H9 (cell line): ENCODE results near the gene ADH5. TPM values are rescaled to one million over a fixed set of nuclear protein-coding genes. Genes with fewer than 3 reads are reported as not detected.

ENCODE experiments used
- DNase-seq: peaks from one replicate; pipeline ENCODE4 v3.0.0-alpha.2; 2017
- H2AFZ ChIP-seq: one replicate; pipeline ENCODE4 v1.6.1; 2013; ENCODE audit warnings: mild to moderate bottlenecking, low read length, control low read depth, moderate library complexity
- H2AK5ac ChIP-seq: 2 replicates; pipeline ENCODE4 v1.6.1; 2013; ENCODE audit warnings: low read length, control low read depth, mixed read lengths; ENCODE audit not compliant: insufficient read length
- H2BK120ac ChIP-seq: one replicate; pipeline ENCODE4 v1.6.1; 2013; ENCODE audit warnings: low read depth, mild to moderate bottlenecking, low read length, control low read depth, inconsistent platforms; ENCODE audit not compliant: poor library complexity, severe bottlenecking
- H2BK12ac ChIP-seq: 2 replicates; pipeline ENCODE4 v1.6.1; 2013; ENCODE audit warnings: low read length, control low read depth, mixed read lengths, low read depth; ENCODE audit not compliant: insufficient read length
- H2BK15ac ChIP-seq: 2 replicates; pipeline ENCODE4 v1.6.1; 2013; ENCODE audit warnings: low read depth, low read length, control low read depth
- H2BK20ac ChIP-seq: one replicate; pipeline ENCODE4 v1.6.1; 2013; ENCODE audit warnings: low read depth, mild to moderate bottlenecking, low read length, control low read depth, inconsistent platforms; ENCODE audit not compliant: poor library complexity, severe bottlenecking
- H2BK5ac ChIP-seq: 2 replicates; pipeline ENCODE4 v1.6.1; 2013; ENCODE audit warnings: low read length, control low read depth, mixed read lengths; ENCODE audit not compliant: insufficient read length
- H3K14ac ChIP-seq: 2 replicates; pipeline ENCODE4 v1.6.1; 2013; ENCODE audit warnings: low read length, control low read depth; ENCODE audit not compliant: insufficient read depth
- H3K18ac ChIP-seq: 2 replicates; pipeline ENCODE4 v1.6.1; 2013; ENCODE audit warnings: low read depth, mild to moderate bottlenecking, mixed read lengths, low read length, control low read depth; ENCODE audit not compliant: insufficient read length
- H3K23ac ChIP-seq: 2 replicates; pipeline ENCODE4 v1.6.1; 2013; ENCODE audit warnings: low read length, control low read depth, mixed read lengths, low read depth; ENCODE audit not compliant: insufficient read length
- H3K23me2 ChIP-seq: 2 replicates; pipeline ENCODE4 v1.6.1; 2013; ENCODE audit warnings: low read depth, mild to moderate bottlenecking, mixed read lengths, low read length, control low read depth; ENCODE audit not compliant: insufficient read length, poor library complexity, severe bottlenecking
- H3K27ac ChIP-seq: 2 replicates; pipeline ENCODE4 v1.5.1; 2013; ENCODE audit warnings: low read length, control low read depth, mixed read lengths, low read depth; ENCODE audit not compliant: insufficient read length
- H3K27me3 ChIP-seq: 2 replicates; pipeline ENCODE4 v1.6.1; 2013; ENCODE audit warnings: low read length, control low read depth, inconsistent platforms; ENCODE audit not compliant: insufficient read depth
- H3K4ac ChIP-seq: 2 replicates; pipeline ENCODE4 v1.6.1; 2013; ENCODE audit warnings: low read depth, mild to moderate bottlenecking, control low read depth, inconsistent platforms, low read length, moderate library complexity
- H3K4me1 ChIP-seq: 2 replicates; pipeline ENCODE4 v1.6.1; 2013; ENCODE audit warnings: low read length, control low read depth, inconsistent platforms; ENCODE audit not compliant: insufficient read depth
- H3K4me2 ChIP-seq: 2 replicates; pipeline ENCODE4 v1.6.1; 2013; ENCODE audit warnings: low read length, control low read depth, mixed read lengths; ENCODE audit not compliant: insufficient read length, insufficient read depth
- H3K56ac ChIP-seq: 2 replicates; pipeline ENCODE4 v1.6.1; 2013; ENCODE audit warnings: low read depth, mild to moderate bottlenecking, mixed read lengths, low read length, control low read depth; ENCODE audit not compliant: insufficient read length
- H3K79me1 ChIP-seq: 2 replicates; pipeline ENCODE4 v1.6.1; 2013; ENCODE audit warnings: low read depth, mild to moderate bottlenecking, moderate library complexity, low read length, control low read depth, inconsistent platforms; ENCODE audit not compliant: insufficient read depth, poor library complexity, severe bottlenecking
- H3K79me2 ChIP-seq: 2 replicates; pipeline ENCODE4 v1.6.1; 2013; ENCODE audit warnings: low read length, control low read depth, inconsistent platforms; ENCODE audit not compliant: insufficient read depth
- H3K9ac ChIP-seq: 2 replicates; pipeline ENCODE4 v1.6.1; 2013; ENCODE audit warnings: low read length, control low read depth, mixed read lengths; ENCODE audit not compliant: insufficient read length; ENCODE audit errors: extremely low read depth
- H3K9me3 ChIP-seq: one replicate; pipeline ENCODE4 v1.6.1; 2013; ENCODE audit warnings: low read depth, low read length, inconsistent platforms; ENCODE audit not compliant: control insufficient read depth
- H3T11ph ChIP-seq: one replicate; pipeline ENCODE4 v1.6.1; 2013; ENCODE audit warnings: mild to moderate bottlenecking, low read length, control low read depth, inconsistent platforms
- H4K20me1 ChIP-seq: one replicate; pipeline ENCODE4 v1.6.1; 2013; ENCODE audit not compliant: control insufficient read depth, insufficient read length, insufficient read depth
- H4K5ac ChIP-seq: 2 replicates; pipeline ENCODE4 v1.6.1; 2013; ENCODE audit warnings: low read depth, mild to moderate bottlenecking, mixed read lengths, low read length, control low read depth; ENCODE audit not compliant: insufficient read length
- H4K8ac ChIP-seq: replicated peaks from 2 replicates; pipeline ENCODE4 v1.6.1; 2013; ENCODE audit warnings: low read length, control low read depth, mixed read lengths, low read depth; ENCODE audit not compliant: insufficient read length
- H4K91ac ChIP-seq: 2 replicates; pipeline ENCODE4 v1.6.1; 2013; ENCODE audit warnings: low read depth, mild to moderate bottlenecking, moderate library complexity, mixed read lengths, low read length, control low read depth; ENCODE audit not compliant: insufficient read length
- H3K27ac Mint-ChIP-seq, 3 experiments: 2 replicates in 2 of 3; 3 replicates in 1 of 3; pipeline ENCODE4 v1.8.0; 2020 to 2021; ENCODE audit warnings: mixed read lengths in 3 of 3, mild to moderate bottlenecking in 1 of 3, moderate library complexity in 1 of 3
- H3K27me3 Mint-ChIP-seq: 2 replicates; pipeline ENCODE4 v1.8.0; 2021; ENCODE audit warnings: low read depth, mild to moderate bottlenecking, moderate library complexity, mixed read lengths
- H3K36me3 Mint-ChIP-seq, 3 experiments: 2 replicates in 2 of 3; 3 replicates in 1 of 3; pipeline ENCODE4 v1.8.0; 2020 to 2021; ENCODE audit warnings: low read depth in 3 of 3, mixed read lengths in 3 of 3; ENCODE audit not compliant: insufficient read depth in 1 of 3
- H3K4me1 Mint-ChIP-seq, 2 experiments: 2 replicates each; pipeline ENCODE4 v1.8.0; 2020; ENCODE audit warnings: mixed read lengths in 2 of 2
- H3K4me3 Mint-ChIP-seq, 2 experiments: 2 replicates in 1 of 2; 3 replicates in 1 of 2; pipeline ENCODE4 v1.8.0; 2020 to 2021; ENCODE audit warnings: mild to moderate bottlenecking in 2 of 2, mixed read lengths in 2 of 2, moderate library complexity in 1 of 2
- H3K9me3 Mint-ChIP-seq, 2 experiments: 2 replicates in 1 of 2; 3 replicates in 1 of 2; pipeline ENCODE4 v1.8.0; 2020; ENCODE audit warnings: mild to moderate bottlenecking in 2 of 2, mixed read lengths in 2 of 2, moderate library complexity in 1 of 2
- CTCF ChIP-seq: fragments of 200-600 bp; sonication (generic); conservative IDR thresholded peaks from 3 replicates; pipeline ENCODE4 v1.8.0; 2021; ENCODE audit warnings: antibody characterized with exemption, mild to moderate bottlenecking
- WGBS: extraction: QIAGEN DNeasy Blood & Tissue Kit; methylation state at CpG from one replicate; pipeline ENCODE4 v1.1.7; 2013; ENCODE audit warnings: missing lambda C conversion rate, low lambda C conversion rate, mixed read lengths; ENCODE audit not compliant: insufficient read length; ENCODE audit errors: extremely low coverage; 5-methylcytosine and 5-hydroxymethylcytosine counted together
- total RNA-seq: library from RNA; stranded (reverse); gene quantifications from 2 replicates; pipeline ENCODE4 v1.2.1, GENCODE V29; 2021

ADH5 gene
- total RNA-seq, 1 experiment from 2014 or later, result 284 TPM

- H3T11ph ChIP-seq, result no peak overlapping the region
Observed at GRCh38 chr4:99126376-99126775, 37.8 kb upstream of the ADH5 start.

More at GRCh38 chr4:99126376-99126775, 37.8 kb upstream of the ADH5 start:
- Mint-ChIP-seq H3K27ac (no peak overlapping the region), H3K9me3 (peaks cover 12 to 19% of the 10 kb centered on the region in 2 experiments), H3K4me3 (no peak overlapping the region), H3K36me3 (peaks cover 5 to 13% (median 10%) of the 10 kb centered on the region in 3 experiments), H3K4me1 (peaks cover 0 to 3% of the 10 kb centered on the region in 2 experiments; a peak in 1 of 4 replicates), H3K27me3 (no peaks in the 10 kb centered on the region)
- H4K91ac ChIP-seq, result no peak overlapping the region
- H2BK120ac ChIP-seq, result no peak overlapping the region
- no peaks in the 10 kb centered on the region for H3K9me3 ChIP-seq
- no peak overlapping the region for H2BK20ac ChIP-seq
- H3K56ac ChIP-seq, result no peak overlapping the region
- no peaks in the 10 kb centered on the region for H3K27me3 ChIP-seq
- H4K5ac ChIP-seq, result no peak overlapping the region
- H2AFZ ChIP-seq, result no peak overlapping the region
- H2BK12ac ChIP-seq, result no peak overlapping the region
- no peak overlapping the region for H3K9ac ChIP-seq
- no CpG with 5 or more reads among the region's 1 CpG for WGBS
- H3K79me2 ChIP-seq, result no peaks in the 10 kb centered on the region
- H2AK5ac ChIP-seq, result no peak overlapping the region
- no peak overlapping the region for H3K23ac ChIP-seq
- H2BK15ac ChIP-seq, result no peak overlapping the region
- TF ChIP-seq CTCF, result no peak
- H3K18ac ChIP-seq, result no peak overlapping the region
- no peak overlapping the region for H2BK5ac ChIP-seq
- no peak overlapping the region for H3K4ac ChIP-seq
- no peaks in the 10 kb centered on the region for H4K20me1 ChIP-seq
- H3K14ac ChIP-seq, result no peak overlapping the region
- no peaks in the 10 kb centered on the region for H3K79me1 ChIP-seq
- DNase-seq, result no peak
- H3K27ac ChIP-seq, result no peak overlapping the region
- H3K4me2 ChIP-seq, result no peak overlapping the region
- no peaks in the 10 kb centered on the region for H3K4me1 ChIP-seq
- H4K8ac ChIP-seq, result no peak overlapping the region
- no peaks in the 10 kb centered on the region for H3K23me2 ChIP-seq
